HCT116 (cell line): ENCODE data around the gene SEMA3G. TPM values are rescaled to one million over a fixed set of nuclear protein-coding genes. Genes with fewer than 3 reads are reported as not detected.

ENCODE experiments used
- ATAC-seq: fragments of 200-7000 bp; cut with Tn5 transposase; 2 replicates; pipeline ENCODE4 v1.9.1; 2020; ENCODE audit warnings: mild to moderate bottlenecking, moderate library complexity
- BruUV-seq: library from RNA; stranded (reverse); fragments of 400-500 nt; replicated peaks from 2 replicates; lab custom pipeline; 2021; lab: Mats Ljungman, UMichigan
- CTCF ChIA-PET: fragments of 300-600 bp; sonication (Branson Sonifier 250); formaldehyde crosslinking; loops from one replicate; lab custom pipeline; 2021; ENCODE audit warnings: antibody characterized with exemption; lab: Charles Lee
- POLR2A ChIA-PET: fragments of 300-600, 350-600 bp; sonication (Branson Sonifier 250); formaldehyde crosslinking; loops from one replicate; lab custom pipeline; 2021; ENCODE audit warnings: antibody characterized with exemption; lab: Charles Lee
- RAD21 ChIA-PET, 2 experiments: fragments of 300-600 bp; sonication (Branson Sonifier 250); formaldehyde crosslinking; loops; one replicate each; lab custom pipeline; 2023; ENCODE audit warnings: low total read pairs in 2 of 2; ENCODE audit not compliant: uncharacterized antibody in 2 of 2, unreplicated experiment in 2 of 2, low non-redundant PET in 1 of 2; lab: Charles Lee
- DNase-seq: peaks from one replicate; pipeline ENCODE4 v3.0.0-alpha.2; 2010; ENCODE audit warnings: low read depth, low spot score
- H2AFZ ChIP-seq: fragments of 200-600 bp; shearing (Covaris generic), sonication (generic); 2 replicates; pipeline ENCODE4 v1.6.1; 2017; ENCODE audit warnings: low read depth, mixed run types, mixed read lengths, antibody characterized with exemption, low read length; ENCODE audit not compliant: poor library complexity, severe bottlenecking
- H3K27ac ChIP-seq: 2 replicates; pipeline ENCODE4 v1.5.1; 2012; ENCODE audit warnings: low read depth, low read length
- H3K27me3 ChIP-seq: fragments of 200-600 bp; sonication (generic); 2 replicates; pipeline ENCODE4 v1.6.1; 2016; ENCODE audit warnings: mixed run types, low read length, mixed read lengths; ENCODE audit not compliant: insufficient read depth
- H3K36me3 ChIP-seq, 2 experiments: fragments of 200-500 bp in 1 of 2; fragments of 200-600 bp in 1 of 2; sonication (Bioruptor generic) in 1 of 2; sonication (generic) in 1 of 2; 2 replicates each; pipeline versions ENCODE4 v1.5.1 to v1.6.1; 2014 to 2016; ENCODE audit warnings: low read length in 2 of 2, inconsistent platforms in 1 of 2, mixed read lengths in 1 of 2, mixed run types in 1 of 2; ENCODE audit not compliant: insufficient read depth in 2 of 2, control insufficient read depth in 1 of 2
- H3K4me1 ChIP-seq, 2 experiments: fragments of 200-600 bp in 1 of 2; sonication (generic) in 1 of 2; 2 replicates each; pipeline versions ENCODE4 v1.5.1 to v1.6.1; 2012 to 2017; ENCODE audit warnings: low read length in 2 of 2, inconsistent platforms in 1 of 2, mild to moderate bottlenecking in 1 of 2, mixed read lengths in 1 of 2, mixed run types in 1 of 2, moderate library complexity in 1 of 2; ENCODE audit not compliant: insufficient read depth in 2 of 2, control insufficient read depth in 1 of 2
- H3K4me2 ChIP-seq: fragments of 200-600 bp; sonication (generic); 2 replicates; pipeline ENCODE4 v1.6.1; 2017; ENCODE audit warnings: mixed run types, low read length, mixed read lengths
- H3K4me3 ChIP-seq, 2 experiments: fragments of 200-600 bp in 1 of 2; sonication (generic) in 1 of 2; replicated peaks in 1 of 2; 2 replicates each; pipeline ENCODE4 v1.5.1; 2011 to 2016; ENCODE audit warnings: low read length in 2 of 2, control low read depth in 1 of 2, low read depth in 1 of 2, mild to moderate bottlenecking in 1 of 2, mixed read lengths in 1 of 2, mixed run types in 1 of 2
- H3K79me2 ChIP-seq: fragments of 200-600 bp; sonication (generic); 2 replicates; pipeline ENCODE4 v1.6.1; 2017; ENCODE audit warnings: mild to moderate bottlenecking, mixed run types, low read length, moderate library complexity, mixed read lengths; ENCODE audit not compliant: insufficient read depth
- H3K9ac ChIP-seq: fragments of 200-600 bp; sonication (generic); 2 replicates; pipeline ENCODE4 v1.6.1; 2016; ENCODE audit warnings: low read length, mixed read lengths
- H3K9me2 ChIP-seq: fragments of 200-600 bp; sonication (generic), shearing (Covaris generic); 2 replicates; pipeline ENCODE4 v1.6.1; 2017; ENCODE audit warnings: mixed run types, mild to moderate bottlenecking, moderate library complexity; ENCODE audit not compliant: insufficient read depth
- H3K9me3 ChIP-seq, 2 experiments: fragments of 200-500 bp in 1 of 2; fragments of 200-600 bp in 1 of 2; sonication (Bioruptor generic) in 1 of 2; sonication (generic) in 1 of 2; 2 replicates each; pipeline ENCODE4 v1.6.1; 2014 to 2017; ENCODE audit warnings: low read length in 2 of 2, mixed read lengths in 2 of 2, inconsistent platforms in 1 of 2, low read depth in 1 of 2, mild to moderate bottlenecking in 1 of 2, mixed run types in 1 of 2, moderate library complexity in 1 of 2; ENCODE audit not compliant: control insufficient read depth in 1 of 2, insufficient read depth in 1 of 2
- H4K20me1 ChIP-seq: fragments of 200-600 bp; sonication (generic), shearing (Covaris generic); 2 replicates; pipeline ENCODE4 v1.6.1; 2017; ENCODE audit warnings: mixed run types, mild to moderate bottlenecking, moderate library complexity; ENCODE audit not compliant: insufficient read depth
- CBX3 ChIP-seq: IDR thresholded peaks from 2 replicates; pipeline ENCODE4 v1.6.1; 2012; ENCODE audit warnings: low read depth
- EZH2 ChIP-seq: fragments of 200-600 bp; sonication (generic); IDR thresholded peaks from 2 replicates; pipeline ENCODE4 v1.6.1; 2017; ENCODE audit warnings: antibody characterized with exemption, mixed run types
- EZH2phosphoT487 ChIP-seq: fragments of 200-600 bp; IDR thresholded peaks from 2 replicates; pipeline ENCODE4 v1.6.1; 2018; ENCODE audit warnings: antibody characterized with exemption, borderline replicate concordance
- SIN3A ChIP-seq: IDR thresholded peaks from 2 replicates; pipeline ENCODE4 v1.6.1; 2012; ENCODE audit warnings: low read depth
- SP1 ChIP-seq: IDR thresholded peaks from 2 replicates; pipeline ENCODE4 v1.6.1; 2012; ENCODE audit warnings: low read depth
- YY1 ChIP-seq: IDR thresholded peaks from 2 replicates; pipeline ENCODE4 v1.6.1; 2011; ENCODE audit warnings: low read length, low read depth, moderate library complexity, mild to moderate bottlenecking; ENCODE audit not compliant: insufficient replicate concordance; ENCODE audit errors: extremely low read depth
- intact Hi-C: fragments of 100-400 bp; cut with micrococcal nuclease; formaldehyde crosslinking; loops from 2 replicates; pipeline ENCODE4 v1.10.0; 2022
- total RNA-seq: library from RNA; stranded (reverse); gene quantifications from one replicate; pipeline ENCODE4 v1.2.1, GENCODE V29; 2021; ENCODE audit not compliant: unreplicated experiment
- TF ChIP-seq, protein P1 (sequence below), 3 experiments: fragments of 200-600 bp in 1 of 3; sonication (generic) in 1 of 3; IDR thresholded peaks in 2 of 3; conservative IDR thresholded peaks in 1 of 3; 2 replicates each; pipeline ENCODE4 v1.5.1; 2012 to 2017; ENCODE audit warnings: low read depth in 2 of 3, low read length in 2 of 3, antibody characterized with exemption in 1 of 3, borderline replicate concordance in 1 of 3, control low read depth in 1 of 3, mild to moderate bottlenecking in 1 of 3, mixed read lengths in 1 of 3, mixed run types in 1 of 3, moderate library complexity in 1 of 3; ENCODE audit not compliant: insufficient read depth in 1 of 3
- TF ChIP-seq, protein P2 (sequence below): IDR thresholded peaks from 2 replicates; pipeline ENCODE4 v1.6.1; 2012

SEMA3G gene
- total RNA-seq, 1 experiment from 2014 or later, result 4.2 TPM

DNA sequence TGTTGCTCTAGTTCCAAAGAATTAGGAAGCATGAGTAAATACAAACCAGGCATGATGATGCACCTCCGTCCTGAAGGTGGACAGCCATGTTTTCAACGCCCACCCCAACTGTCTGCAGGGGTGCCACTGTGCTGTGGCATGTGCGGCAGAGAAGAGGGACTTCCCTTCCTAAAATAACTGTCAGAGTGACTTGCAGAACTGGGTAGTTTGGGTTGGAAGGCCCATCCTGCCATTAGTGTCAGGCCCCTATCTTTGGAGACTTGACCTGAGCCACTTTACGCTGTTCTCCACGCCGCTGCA, 32.8 kb upstream of the SEMA3G start:
- no peaks in the 10 kb centered on the region for H3K9me2 ChIP-seq
- H3K4me3 ChIP-seq, result no peak overlapping the region
- CTCF ChIA-PET, result no interaction called here
- H3K79me2 ChIP-seq, result peaks cover 3% of the 10 kb centered on the region; the same call in 1 of the 2 replicates
- no peaks in the 10 kb centered on the region for H3K4me1 ChIP-seq
- H3K9ac ChIP-seq, result no peak overlapping the region
- no peak for ATAC-seq
- no peak overlapping the region for H2AFZ ChIP-seq
- POLR2A ChIA-PET, result no interaction called here
- peaks cover 52 to 55% of the 10 kb centered on the region in 2 experiments; a peak in 3 of 4 replicates for H3K36me3 ChIP-seq
- intact Hi-C loops, result loop anchor here (10.0 kb wide), 1 partner anchor 597 kb away; no protein-coding TSS in a partner anchor
- no peak overlapping the region for H3K27ac ChIP-seq
- BruUV-seq, result no TSS peak
- TF ChIP-seq EZH2, result no peak
- TF ChIP-seq, protein P1, sequence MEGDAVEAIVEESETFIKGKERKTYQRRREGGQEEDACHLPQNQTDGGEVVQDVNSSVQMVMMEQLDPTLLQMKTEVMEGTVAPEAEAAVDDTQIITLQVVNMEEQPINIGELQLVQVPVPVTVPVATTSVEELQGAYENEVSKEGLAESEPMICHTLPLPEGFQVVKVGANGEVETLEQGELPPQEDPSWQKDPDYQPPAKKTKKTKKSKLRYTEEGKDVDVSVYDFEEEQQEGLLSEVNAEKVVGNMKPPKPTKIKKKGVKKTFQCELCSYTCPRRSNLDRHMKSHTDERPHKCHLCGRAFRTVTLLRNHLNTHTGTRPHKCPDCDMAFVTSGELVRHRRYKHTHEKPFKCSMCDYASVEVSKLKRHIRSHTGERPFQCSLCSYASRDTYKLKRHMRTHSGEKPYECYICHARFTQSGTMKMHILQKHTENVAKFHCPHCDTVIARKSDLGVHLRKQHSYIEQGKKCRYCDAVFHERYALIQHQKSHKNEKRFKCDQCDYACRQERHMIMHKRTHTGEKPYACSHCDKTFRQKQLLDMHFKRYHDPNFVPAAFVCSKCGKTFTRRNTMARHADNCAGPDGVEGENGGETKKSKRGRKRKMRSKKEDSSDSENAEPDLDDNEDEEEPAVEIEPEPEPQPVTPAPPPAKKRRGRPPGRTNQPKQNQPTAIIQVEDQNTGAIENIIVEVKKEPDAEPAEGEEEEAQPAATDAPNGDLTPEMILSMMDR (IDR thresholded peaks at IDR 0.05 in 2 of 3, conservative IDR thresholded peaks at IDR 0.05 in 1 of 3; ENCODE audit: borderline replicate concordance in 1 of 3, insufficient read depth in 1 of 3, low read depth in 2 of 3, low read length in 2 of 3), result no peak
- no peak for TF ChIP-seq SIN3A
- TF ChIP-seq CBX3, result no peak
- TF ChIP-seq SP1, result no peak
- TF ChIP-seq, protein P2, sequence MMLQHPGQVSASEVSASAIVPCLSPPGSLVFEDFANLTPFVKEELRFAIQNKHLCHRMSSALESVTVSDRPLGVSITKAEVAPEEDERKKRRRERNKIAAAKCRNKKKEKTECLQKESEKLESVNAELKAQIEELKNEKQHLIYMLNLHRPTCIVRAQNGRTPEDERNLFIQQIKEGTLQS, result no peak
- TF ChIP-seq YY1, result no peak
- no peak for TF ChIP-seq EZH2phosphoT487
- TF ChIP-seq, all 23 proteins: peak for 0
- H3K27me3 ChIP-seq, result no peaks in the 10 kb centered on the region
- DNase-seq, result no peak
- RAD21 ChIA-PET, result no interaction called here
- H3K4me2 ChIP-seq, result no peak overlapping the region
- no peaks in the 10 kb centered on the region for H3K9me3 ChIP-seq
- no peaks in the 10 kb centered on the region for H4K20me1 ChIP-seq
